ENCODE data around the gene PLEKHM3.

Gene PLEKHM3, protein sequence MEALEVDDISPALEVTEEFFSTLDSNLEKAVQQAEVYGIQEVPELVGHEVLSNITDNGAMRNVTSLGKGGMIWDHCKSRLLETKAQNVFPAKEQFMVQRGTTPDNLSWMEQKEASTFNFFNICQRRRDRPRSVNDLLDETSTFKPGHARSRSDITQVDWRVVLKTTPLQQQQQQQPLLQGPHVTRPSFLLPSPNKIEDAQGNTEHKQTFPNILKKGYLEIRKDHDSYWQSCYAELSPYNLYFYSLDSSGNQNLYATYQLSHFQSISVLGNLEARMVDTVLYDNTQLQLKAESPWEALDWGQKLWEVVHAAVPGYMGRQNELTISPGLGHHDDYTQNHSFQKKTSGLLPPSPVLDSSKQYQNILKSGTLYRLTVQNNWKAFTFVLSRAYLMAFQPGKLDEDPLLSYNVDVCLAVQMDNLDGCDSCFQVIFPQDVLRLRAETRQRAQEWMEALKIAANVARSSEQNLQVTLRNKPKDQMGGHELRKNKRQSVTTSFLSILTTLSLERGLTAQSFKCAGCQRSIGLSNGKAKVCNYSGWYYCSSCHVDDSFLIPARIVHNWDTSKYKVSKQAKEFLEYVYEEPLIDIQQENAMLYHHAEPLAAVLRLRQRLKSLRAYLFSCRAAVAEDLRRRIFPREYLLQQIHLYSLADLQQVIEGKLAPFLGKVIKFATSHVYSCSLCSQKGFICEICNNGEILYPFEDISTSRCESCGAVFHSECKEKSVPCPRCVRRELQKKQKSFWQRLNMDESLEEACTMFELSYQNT

DNA sequence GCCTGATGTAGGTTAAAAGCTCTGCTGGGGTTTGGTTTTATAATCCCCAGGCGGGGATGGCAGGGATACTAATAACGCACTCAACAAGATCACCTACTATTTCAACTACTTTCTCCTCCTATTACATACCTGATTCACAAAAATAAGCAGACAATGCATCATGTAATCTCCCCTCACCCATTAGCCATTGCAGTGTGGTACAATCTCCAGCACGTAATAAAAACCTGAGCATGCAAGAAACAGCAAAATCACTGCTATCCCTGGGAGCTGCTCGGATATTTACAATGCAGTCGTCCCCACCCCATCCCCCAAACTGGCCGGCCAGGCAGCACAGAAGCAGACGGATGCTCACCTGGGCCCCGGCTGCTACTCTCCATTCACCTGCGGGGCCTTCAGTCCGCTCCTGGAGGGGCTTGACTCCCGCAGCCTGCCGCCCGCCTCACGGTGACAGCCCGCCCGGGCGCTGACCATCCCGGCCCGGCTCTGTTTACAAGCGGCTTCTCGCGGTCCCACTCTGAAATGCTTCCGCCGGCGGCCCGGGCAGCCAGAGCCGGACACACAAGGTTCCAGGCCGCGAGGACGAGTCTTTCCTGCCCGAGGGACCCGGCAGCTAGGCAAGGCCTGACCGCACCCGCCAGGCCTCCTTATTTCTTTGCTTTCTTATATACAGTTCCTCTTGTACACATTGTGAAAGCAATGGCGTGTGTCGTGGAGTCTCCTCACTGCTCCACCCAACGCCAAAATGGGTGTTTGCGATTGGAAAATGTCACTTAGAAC, at the start of gene PLEKHM3:
PLEKHM3 (minus strand) TSS at position 491 of the 777 bp plus-strand sequence. CDS start 23,888 bp downstream, outside the sequence.
- peak within 1 kb of the TSS; percentile 86 for H3K4me3 ChIP-seq (ENCODE audit: low read depth, low read length)
- peak; percentile 57 for DNase-seq (ENCODE audit: low read depth)
- TF ChIP-seq, protein P1, sequence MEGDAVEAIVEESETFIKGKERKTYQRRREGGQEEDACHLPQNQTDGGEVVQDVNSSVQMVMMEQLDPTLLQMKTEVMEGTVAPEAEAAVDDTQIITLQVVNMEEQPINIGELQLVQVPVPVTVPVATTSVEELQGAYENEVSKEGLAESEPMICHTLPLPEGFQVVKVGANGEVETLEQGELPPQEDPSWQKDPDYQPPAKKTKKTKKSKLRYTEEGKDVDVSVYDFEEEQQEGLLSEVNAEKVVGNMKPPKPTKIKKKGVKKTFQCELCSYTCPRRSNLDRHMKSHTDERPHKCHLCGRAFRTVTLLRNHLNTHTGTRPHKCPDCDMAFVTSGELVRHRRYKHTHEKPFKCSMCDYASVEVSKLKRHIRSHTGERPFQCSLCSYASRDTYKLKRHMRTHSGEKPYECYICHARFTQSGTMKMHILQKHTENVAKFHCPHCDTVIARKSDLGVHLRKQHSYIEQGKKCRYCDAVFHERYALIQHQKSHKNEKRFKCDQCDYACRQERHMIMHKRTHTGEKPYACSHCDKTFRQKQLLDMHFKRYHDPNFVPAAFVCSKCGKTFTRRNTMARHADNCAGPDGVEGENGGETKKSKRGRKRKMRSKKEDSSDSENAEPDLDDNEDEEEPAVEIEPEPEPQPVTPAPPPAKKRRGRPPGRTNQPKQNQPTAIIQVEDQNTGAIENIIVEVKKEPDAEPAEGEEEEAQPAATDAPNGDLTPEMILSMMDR (IDR thresholded peaks at IDR 0.05; ENCODE audit: low read depth, low read length, missing control alignments) = no peak

DNA sequence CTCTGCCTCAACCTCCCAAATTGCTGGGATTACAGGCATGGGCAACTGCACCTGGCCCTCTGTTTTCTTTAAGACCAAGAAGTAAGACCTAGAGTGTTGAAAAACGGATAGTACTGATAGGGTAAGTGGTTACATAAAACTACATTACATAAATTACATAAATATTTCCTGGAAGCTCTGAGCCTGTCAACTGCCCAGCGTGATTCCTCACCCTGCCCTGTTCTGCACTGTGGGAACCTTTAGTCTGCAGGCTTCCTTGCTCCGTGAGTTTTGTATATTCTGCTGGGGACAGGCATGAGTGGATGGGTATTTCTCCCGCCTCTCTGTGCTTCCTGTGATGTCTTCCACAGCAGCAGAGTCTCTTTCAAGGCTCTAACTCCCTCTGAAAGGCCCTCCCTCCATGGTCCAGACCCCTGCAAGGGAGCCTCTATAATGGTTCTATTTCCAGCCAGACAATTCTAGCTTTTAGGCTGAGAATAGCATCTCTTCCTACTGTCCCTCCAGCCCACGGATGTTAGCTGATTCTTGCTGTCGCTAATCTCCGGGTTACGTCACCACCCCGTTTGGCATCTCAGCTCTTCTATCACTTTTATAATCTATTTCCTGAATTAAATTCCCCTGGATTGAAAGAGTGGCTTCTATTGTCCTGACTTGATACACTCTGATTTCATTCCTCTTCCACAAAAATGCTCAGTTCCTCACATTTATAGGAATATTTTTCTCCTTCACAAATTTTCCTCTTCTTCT, 49.5 kb upstream of the PLEKHM3 start:
- TF ChIP-seq, protein P1 (IDR thresholded peaks at IDR 0.05; ENCODE audit: low read depth, low read length, missing control alignments) = no peak
- DNase-seq (ENCODE audit: low read depth) = no peak
- H3K4me3 ChIP-seq (ENCODE audit: low read depth, low read length) = no peak overlapping the region

DNA sequence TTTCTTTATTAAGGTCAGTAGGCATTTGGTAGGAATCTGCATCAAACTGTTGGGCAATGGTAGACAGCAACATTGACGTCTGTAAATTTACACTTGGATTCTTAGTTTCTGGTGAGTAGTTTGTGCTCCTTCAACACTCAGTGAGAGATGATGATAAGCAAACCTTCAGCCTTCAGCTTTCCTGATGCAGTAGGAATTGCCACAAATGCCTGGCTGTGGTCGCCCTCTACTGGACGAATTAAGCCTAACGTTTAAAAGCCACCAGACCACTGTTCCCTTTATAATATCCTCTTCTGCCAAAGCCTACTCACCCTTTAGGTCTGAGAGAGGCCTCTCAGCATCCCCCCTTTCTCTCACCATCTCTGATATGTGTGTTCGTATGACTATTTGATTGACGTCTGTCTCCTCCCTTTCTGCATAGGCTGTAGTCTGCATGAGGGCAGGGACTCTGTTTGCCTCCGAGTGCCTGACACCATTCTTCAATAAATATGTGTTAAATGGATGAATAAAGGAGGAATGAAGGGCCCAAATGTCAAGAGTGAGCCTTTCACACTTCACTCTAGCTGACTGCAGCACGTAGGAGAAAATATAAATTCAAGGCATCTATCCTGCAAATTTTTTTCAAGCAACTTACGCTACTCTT, 47.0 kb upstream of the PLEKHM3 start:
- peak; percentile 25 for DNase-seq (ENCODE audit: low read depth)
- TF ChIP-seq, protein P1 (IDR thresholded peaks at IDR 0.05; ENCODE audit: low read depth, low read length, missing control alignments) = peak; percentile 85

DNA sequence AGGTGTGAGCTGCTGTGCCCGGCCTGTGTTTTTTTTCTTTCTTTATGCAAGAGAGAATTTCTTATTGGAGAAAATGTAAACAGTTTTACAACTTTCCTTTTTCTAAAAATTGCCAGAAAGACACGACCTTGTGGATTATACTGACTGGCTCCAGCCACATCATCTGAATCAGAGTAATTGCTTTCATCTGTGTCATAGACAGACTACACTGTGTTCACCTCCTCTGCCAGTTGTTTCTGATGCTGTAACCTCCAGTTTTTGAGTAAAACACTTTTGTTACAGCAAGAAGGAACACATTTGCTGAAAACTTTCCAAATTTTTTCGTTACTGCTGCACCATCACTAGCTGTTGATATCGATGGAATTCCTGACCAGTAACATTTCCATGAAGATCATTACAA, 43.9 kb upstream of the PLEKHM3 start:
- TF ChIP-seq, protein P1 (IDR thresholded peaks at IDR 0.05; ENCODE audit: low read depth, low read length, missing control alignments) = no peak
- H3K4me3 ChIP-seq (ENCODE audit: low read depth, low read length) = no peak overlapping the region
- no peak for DNase-seq (ENCODE audit: low read depth)

More for the DNA sequence above, 47.0 kb upstream of the PLEKHM3 start:
- no peak overlapping the region for H3K4me3 ChIP-seq (ENCODE audit: low read depth, low read length)

DNA sequence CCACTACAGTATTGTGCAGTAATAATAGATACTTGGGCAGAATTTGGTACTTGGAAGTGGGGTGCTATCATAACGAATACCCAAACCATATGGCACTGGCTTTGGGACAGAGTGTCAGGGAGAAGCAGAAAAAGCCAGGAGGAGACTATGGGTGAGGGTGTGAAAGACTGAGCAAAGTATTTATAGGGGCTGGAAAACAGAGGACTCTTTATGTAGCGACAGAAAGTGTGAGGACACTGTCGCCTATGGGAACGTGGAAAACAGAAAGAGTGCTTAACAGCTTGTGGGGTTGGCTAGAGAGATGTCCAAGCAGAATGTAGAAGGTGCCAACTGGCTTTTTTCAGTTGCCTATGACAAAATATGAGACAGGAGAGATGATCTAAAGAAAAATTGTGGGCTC, 40.7 kb upstream of the PLEKHM3 start:
- DNase-seq (ENCODE audit: low read depth) = no peak
- no peak overlapping the region for H3K4me3 ChIP-seq (ENCODE audit: low read depth, low read length)
- TF ChIP-seq, protein P1 (IDR thresholded peaks at IDR 0.05; ENCODE audit: low read depth, low read length, missing control alignments) = no peak

DNA sequence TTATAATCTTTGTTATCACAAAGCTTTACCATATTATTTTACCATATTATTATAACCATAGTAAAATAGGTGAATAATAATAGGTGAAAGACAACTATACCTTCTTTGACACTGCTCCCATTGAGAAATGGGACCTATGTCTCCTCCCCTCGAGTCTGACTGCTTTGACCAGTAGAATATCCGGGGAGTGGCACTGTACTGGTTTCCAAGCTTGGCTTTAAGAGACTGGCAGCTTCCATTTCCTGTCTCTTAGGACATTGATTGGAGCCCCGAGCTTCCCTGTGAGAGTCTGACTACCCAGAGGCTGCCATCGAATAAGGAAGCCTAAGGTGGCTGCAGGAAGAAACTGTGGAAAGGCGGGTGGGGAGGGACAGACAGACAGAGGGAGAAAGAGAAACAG, 40.1 kb upstream of the PLEKHM3 start:
- TF ChIP-seq, protein P1 (IDR thresholded peaks at IDR 0.05; ENCODE audit: low read depth, low read length, missing control alignments) = no peak
- DNase-seq (ENCODE audit: low read depth) = no peak
- H3K4me3 ChIP-seq (ENCODE audit: low read depth, low read length) = no peak overlapping the region
